Measurements from ENCODE around the gene LRFN2. TPM values are rescaled to one million over a fixed set of nuclear protein-coding genes. Genes with fewer than 3 reads are reported as not detected.

Gene LRFN2
- total and polyA plus RNA-seq, 2 experiments from 2014 or later = 0.29 to 2.5 TPM

GRCh38 chr6:40441150-40441549 lies 146.0 kb downstream of the LRFN2 start:
- no peak overlapping the region for H3K4me3 Mint-ChIP-seq
- peaks cover 27% of the 10 kb centered on the region for H3K4me1 Mint-ChIP-seq
- 0 out of 2 replicates have a peak, but pooled peaks cover 12% of the 10 kb centered on the region for H3K4me1 ChIP-seq (ENCODE audit: insufficient read depth)

GRCh38 chr6:40440053-40440452 lies 147.1 kb downstream of the LRFN2 start:
- H3K27ac Mint-ChIP-seq = no peak overlapping the region
- no peak for TF ChIP-seq CTCF (conservative IDR thresholded peaks at IDR 0.05; ENCODE audit: low read depth in 2 of 2)
- TF ChIP-seq ETS1 (IDR thresholded peaks at IDR 0.05) = no peak

More at GRCh38 chr6:40441150-40441549, 146.0 kb downstream of the LRFN2 start:
- Histone ChIP-seq H4K20me1 (replicated peaks; ENCODE audit: insufficient read depth) (no peaks in the 10 kb centered on the region), H3K4me2 (no peak overlapping the region), H3K79me2 (replicated peaks; ENCODE audit: insufficient read depth) (no peaks in the 10 kb centered on the region), H3K36me3 (ENCODE audit: insufficient read depth) (no peaks in the 10 kb centered on the region), H2AFZ (no peak overlapping the region), H3F3A (replicated peaks; ENCODE audit: low read depth) (no peaks in the 10 kb centered on the region), H3K27me3 (ENCODE audit: insufficient read depth) (no peaks in the 10 kb centered on the region), H3K9me2 (ENCODE audit: insufficient read depth) (no peaks in the 10 kb centered on the region), H3K27ac (ENCODE audit: low read depth) (no peak overlapping the region), H3K4me3 (no peak overlapping the region)
- peaks cover 15% of the 10 kb centered on the region for H3K9me3 Mint-ChIP-seq
- no peak for DNase-seq (ENCODE audit: low spot score)
- H3K27ac Mint-ChIP-seq = no peak overlapping the region; the same call in 1 of the 2 replicates
- ATAC-seq = no peak
- peaks cover 4% of the 10 kb centered on the region for H3K27me3 Mint-ChIP-seq (ENCODE audit: insufficient read depth, low read depth, poor library complexity)
- H3K36me3 Mint-ChIP-seq (ENCODE audit: low read depth) = peaks cover 15% of the 10 kb centered on the region; the same call in 2 of the 3 replicates
- no peak for TF ChIP-seq REST (IDR thresholded peaks at IDR 0.05; ENCODE audit: unreplicated experiment)
- no peak for TF ChIP-seq ZNF114 (CRISPR knock-in tag; IDR thresholded peaks at IDR 0.05)
- TF ChIP-seq CREB1 (CRISPR knock-in tag; IDR thresholded peaks at IDR 0.05; ENCODE audit: low read depth) = no peak

More at GRCh38 chr6:40440053-40440452, 147.1 kb downstream of the LRFN2 start:
- no peaks in the 10 kb centered on the region for H3K79me2 ChIP-seq (replicated peaks; ENCODE audit: insufficient read depth)
- no peak overlapping the region for H3K4me3 ChIP-seq
- no peaks in the 10 kb centered on the region for H3F3A ChIP-seq (replicated peaks; ENCODE audit: low read depth)
- H3K27me3 Mint-ChIP-seq (ENCODE audit: insufficient read depth, low read depth, poor library complexity) = peaks cover 4% of the 10 kb centered on the region
- no peaks in the 10 kb centered on the region for H3K9me2 ChIP-seq (ENCODE audit: insufficient read depth)
- H3K4me1 Mint-ChIP-seq = peaks cover 27% of the 10 kb centered on the region
- 0 out of 2 replicates have a peak, but pooled peaks cover 12% of the 10 kb centered on the region for H3K4me1 ChIP-seq (ENCODE audit: insufficient read depth)
- no peak overlapping the region for H3K4me3 Mint-ChIP-seq
- ATAC-seq = no peak
- no peak overlapping the region for H3K4me2 ChIP-seq
- no peak overlapping the region for H2AFZ ChIP-seq
- peaks cover 17% of the 10 kb centered on the region; the same call in 2 of the 3 replicates for H3K36me3 Mint-ChIP-seq (ENCODE audit: low read depth)
- no peaks in the 10 kb centered on the region for H4K20me1 ChIP-seq (replicated peaks; ENCODE audit: insufficient read depth)
- no peak for DNase-seq (ENCODE audit: low spot score)
- H3K36me3 ChIP-seq (ENCODE audit: insufficient read depth) = no peaks in the 10 kb centered on the region
- H3K9me3 Mint-ChIP-seq = peaks cover 17% of the 10 kb centered on the region
- H3K27me3 ChIP-seq (ENCODE audit: insufficient read depth) = no peaks in the 10 kb centered on the region
- no peak overlapping the region for H3K27ac ChIP-seq (ENCODE audit: low read depth)

Data from GM23338 (cell line).